ENCODE results near the gene SORCS1.

- TF ChIP-seq CTCF (IDR thresholded peaks at IDR 0.05 in 2 of 3, conservative IDR thresholded peaks at IDR 0.05 in 1 of 3; ENCODE audit: borderline replicate concordance in 1 of 3, insufficient read depth in 1 of 3, low read depth in 2 of 3, low read length in 2 of 3) (no peak), POLR2A (IDR thresholded peaks at IDR 0.05; ENCODE audit: borderline replicate concordance, extremely low read depth, insufficient read depth, insufficient read length) (no peak), ATF3 (IDR thresholded peaks at IDR 0.05) (no peak), POLR2AphosphoS5 (IDR thresholded peaks at IDR 0.05; ENCODE audit: low read depth, low read length) (no peak), EZH2phosphoT487 (IDR thresholded peaks at IDR 0.05; ENCODE audit: borderline replicate concordance) (no peak)
Measured at GRCh38 chr10:106820579-106820978, 343.9 kb downstream of the SORCS1 start.

Data from HCT116 (cell line).